Cardiac muscle cell (in vitro differentiated cells and primary cell): Measurements from ENCODE around the gene OS9. TPM values are rescaled to one million over a fixed set of nuclear protein-coding genes. Genes with fewer than 3 reads are reported as not detected.
A peak's percentile ranks its signal among the peaks of the same experiment; 100 is the strongest.

Experiments
- DNase-seq, 2 donors: peaks; one replicate each; pipeline versions ENCODE4 v3.0.0 to v3.0.0-alpha.2; 2010 to 2017; ENCODE audit warnings: low read depth in 1 of 2, low spot score in 1 of 2
- H3K27ac ChIP-seq: fragments of 200-600 bp; sonication (generic); 2 replicates; pipeline ENCODE4 v1.5.1; 2016
- H3K27me3 ChIP-seq: fragments of 200-600 bp; sonication (generic); 2 replicates; pipeline ENCODE4 v1.6.0; 2016; ENCODE audit warnings: control low read depth
- H3K36me3 ChIP-seq: fragments of 200-600 bp; sonication (generic); 2 replicates; pipeline ENCODE4 v1.5.1; 2016; ENCODE audit warnings: control low read depth
- H3K4me1 ChIP-seq: fragments of 200-600 bp; sonication (generic); 2 replicates; pipeline ENCODE4 v1.8.1; 2017; ENCODE audit warnings: low read depth, mild to moderate bottlenecking, mixed run types
- H3K4me3 ChIP-seq: fragments of 200-600 bp; sonication (generic); 2 replicates; pipeline ENCODE4 v1.5.1; 2016; ENCODE audit warnings: mild to moderate bottlenecking
- H3K9me3 ChIP-seq: fragments of 200-600 bp; sonication (generic); 2 replicates; pipeline ENCODE4 v1.5.1; 2017; ENCODE audit warnings: low read depth, mild to moderate bottlenecking, control low read depth
- polyA plus RNA-seq: library from polyadenylated mRNA; unstranded; fragments of >200 nt; fragmentation: Nextera tagmentation; extraction: Ambion mirVana; gene quantifications from 2 replicates; pipeline ENCODE4 v1.2.1, GENCODE V29; 2016
- total RNA-seq: library from RNA; depleted of rRNA; stranded (reverse); fragments of >200 nt; gene quantifications from 2 replicates; pipeline ENCODE4 v1.2.3, GENCODE V29; 2016
- TF ChIP-seq, protein P1 (sequence below): IDR thresholded peaks from 2 replicates; pipeline ENCODE4 v1.5.1; 2012; ENCODE audit warnings: low read depth, mild to moderate bottlenecking, low read length

OS9 gene
- total and polyA plus RNA-seq, 2 experiments from 2014 or later = 134 to 182 TPM

DNA sequence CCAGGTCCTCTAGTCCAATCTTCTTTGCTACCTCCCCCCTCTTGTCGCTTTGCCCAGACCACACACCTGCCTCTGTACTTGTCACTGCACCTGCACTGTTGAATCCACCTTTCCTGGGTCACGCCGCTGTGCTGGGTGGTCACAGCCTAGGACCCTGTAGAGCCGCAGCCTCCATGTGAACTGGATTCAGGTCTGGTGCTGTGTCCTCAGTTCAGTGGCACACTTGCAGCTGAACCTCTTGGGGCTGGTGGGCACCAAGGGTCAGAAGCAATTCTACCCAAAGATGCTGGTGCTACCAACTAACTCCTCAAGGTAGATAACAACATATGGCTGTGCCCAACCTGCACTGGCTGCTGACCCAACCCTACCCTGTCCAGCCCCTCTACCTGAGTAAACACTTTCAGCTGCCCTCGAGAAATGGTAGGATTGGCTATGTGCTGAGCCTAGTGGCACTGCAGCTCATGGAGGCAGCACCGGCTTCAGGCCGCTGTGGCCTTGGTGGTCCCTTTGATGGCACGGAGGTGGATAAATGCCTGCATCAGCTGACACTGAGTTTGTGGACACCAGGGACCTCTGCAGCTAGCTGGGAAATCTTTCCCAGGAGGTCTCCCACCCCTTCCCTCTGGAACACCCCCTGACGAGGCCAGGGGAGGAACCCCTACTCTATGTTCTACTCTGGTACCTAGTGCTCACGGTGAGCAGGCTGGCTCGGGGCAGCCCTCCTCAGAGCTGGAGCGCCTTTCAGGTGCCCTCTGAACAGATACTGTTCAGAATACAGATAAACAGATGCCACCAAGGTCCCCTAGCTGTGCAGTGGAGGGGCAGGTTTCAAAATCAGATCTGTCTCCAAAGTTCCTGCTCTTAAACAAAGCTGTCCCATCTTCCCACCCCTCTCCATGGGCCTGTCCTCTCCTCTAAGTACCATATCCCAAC, 30.3 kb downstream of the OS9 start:
- TF ChIP-seq, protein P1, sequence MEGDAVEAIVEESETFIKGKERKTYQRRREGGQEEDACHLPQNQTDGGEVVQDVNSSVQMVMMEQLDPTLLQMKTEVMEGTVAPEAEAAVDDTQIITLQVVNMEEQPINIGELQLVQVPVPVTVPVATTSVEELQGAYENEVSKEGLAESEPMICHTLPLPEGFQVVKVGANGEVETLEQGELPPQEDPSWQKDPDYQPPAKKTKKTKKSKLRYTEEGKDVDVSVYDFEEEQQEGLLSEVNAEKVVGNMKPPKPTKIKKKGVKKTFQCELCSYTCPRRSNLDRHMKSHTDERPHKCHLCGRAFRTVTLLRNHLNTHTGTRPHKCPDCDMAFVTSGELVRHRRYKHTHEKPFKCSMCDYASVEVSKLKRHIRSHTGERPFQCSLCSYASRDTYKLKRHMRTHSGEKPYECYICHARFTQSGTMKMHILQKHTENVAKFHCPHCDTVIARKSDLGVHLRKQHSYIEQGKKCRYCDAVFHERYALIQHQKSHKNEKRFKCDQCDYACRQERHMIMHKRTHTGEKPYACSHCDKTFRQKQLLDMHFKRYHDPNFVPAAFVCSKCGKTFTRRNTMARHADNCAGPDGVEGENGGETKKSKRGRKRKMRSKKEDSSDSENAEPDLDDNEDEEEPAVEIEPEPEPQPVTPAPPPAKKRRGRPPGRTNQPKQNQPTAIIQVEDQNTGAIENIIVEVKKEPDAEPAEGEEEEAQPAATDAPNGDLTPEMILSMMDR = no peak
- H3K9me3 ChIP-seq = no peaks in the 10 kb centered on the region
- peaks cover 62% of the 10 kb centered on the region for H3K27me3 ChIP-seq
- H3K27ac ChIP-seq = no peak overlapping the region
- H3K4me3 ChIP-seq = no peak overlapping the region
- no peak for DNase-seq
- H3K36me3 ChIP-seq = peaks cover 7% of the 10 kb centered on the region
- peaks cover 4% of the 10 kb centered on the region for H3K4me1 ChIP-seq

DNA sequence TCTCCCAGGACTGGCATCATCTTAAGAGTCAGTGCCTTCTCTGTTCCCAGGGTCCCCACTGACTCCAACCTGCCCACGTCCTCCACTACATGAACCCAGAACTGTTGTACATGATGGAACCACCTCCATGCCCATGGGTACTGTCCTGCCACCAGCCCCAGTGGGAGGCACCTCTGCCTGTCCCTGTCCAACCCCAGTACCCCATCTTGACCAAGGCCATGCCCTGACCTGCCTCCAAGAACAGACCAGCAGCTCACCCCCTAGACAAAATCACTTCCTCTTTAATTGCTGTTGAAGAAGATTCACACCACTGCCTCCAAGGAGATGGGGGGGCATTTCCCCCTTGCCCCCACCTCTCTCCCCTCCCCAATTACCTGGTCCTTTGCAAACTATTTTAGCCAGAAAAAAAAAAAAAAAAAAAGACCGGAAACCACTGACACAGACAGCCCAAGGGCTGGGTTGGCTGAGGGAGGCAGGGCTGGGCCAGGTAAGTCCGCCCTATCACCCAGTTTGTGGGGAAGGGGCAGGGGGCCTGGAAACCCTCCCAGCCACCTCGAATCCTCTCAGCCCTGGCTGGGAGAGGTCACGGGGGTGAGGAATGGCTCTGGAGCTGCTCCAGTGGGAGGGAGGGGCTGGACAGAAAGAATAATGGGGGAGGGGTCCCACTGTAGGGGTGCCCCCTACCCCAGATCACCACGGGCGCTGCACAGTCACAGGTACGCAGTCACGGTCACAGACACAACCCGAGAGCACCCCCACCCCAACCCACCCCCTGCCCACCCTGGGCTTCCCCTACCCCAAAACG, 31.2 kb downstream of the OS9 start:
- no peak overlapping the region for H3K4me3 ChIP-seq
- peaks cover 4% of the 10 kb centered on the region for H3K4me1 ChIP-seq
- no peak for DNase-seq
- no peaks in the 10 kb centered on the region for H3K9me3 ChIP-seq
- TF ChIP-seq, protein P1 = no peak
- H3K27me3 ChIP-seq = peaks cover 71% of the 10 kb centered on the region
- H3K27ac ChIP-seq = no peak overlapping the region
- H3K36me3 ChIP-seq = peaks cover under 1% of the 10 kb centered on the region

DNA sequence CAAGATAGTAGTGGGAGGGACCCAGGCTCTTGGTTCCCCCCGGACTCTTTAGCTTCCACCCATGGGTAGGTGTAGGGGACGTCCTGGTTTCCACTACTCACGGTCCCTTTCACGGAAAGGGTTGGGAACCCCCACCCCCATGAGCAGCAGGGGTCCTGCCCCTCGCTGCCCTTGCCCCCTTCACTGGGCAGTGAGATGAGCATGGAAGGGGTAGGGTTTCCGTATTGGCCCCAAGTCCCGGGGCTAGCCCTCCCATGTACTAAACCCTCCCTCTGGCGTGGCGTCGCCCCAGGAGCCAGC, 31.9 kb downstream of the OS9 start:
- Histone ChIP-seq H3K36me3 (no peaks in the 10 kb centered on the region), H3K9me3 (no peaks in the 10 kb centered on the region), H3K4me1 (peaks cover 4% of the 10 kb centered on the region), H3K4me3 (peak overlapping the region; percentile 20), H3K27ac (no peak overlapping the region), H3K27me3 (peaks cover 77% of the 10 kb centered on the region)
- DNase-seq = no peak
- TF ChIP-seq, protein P1 = no peak

DNA sequence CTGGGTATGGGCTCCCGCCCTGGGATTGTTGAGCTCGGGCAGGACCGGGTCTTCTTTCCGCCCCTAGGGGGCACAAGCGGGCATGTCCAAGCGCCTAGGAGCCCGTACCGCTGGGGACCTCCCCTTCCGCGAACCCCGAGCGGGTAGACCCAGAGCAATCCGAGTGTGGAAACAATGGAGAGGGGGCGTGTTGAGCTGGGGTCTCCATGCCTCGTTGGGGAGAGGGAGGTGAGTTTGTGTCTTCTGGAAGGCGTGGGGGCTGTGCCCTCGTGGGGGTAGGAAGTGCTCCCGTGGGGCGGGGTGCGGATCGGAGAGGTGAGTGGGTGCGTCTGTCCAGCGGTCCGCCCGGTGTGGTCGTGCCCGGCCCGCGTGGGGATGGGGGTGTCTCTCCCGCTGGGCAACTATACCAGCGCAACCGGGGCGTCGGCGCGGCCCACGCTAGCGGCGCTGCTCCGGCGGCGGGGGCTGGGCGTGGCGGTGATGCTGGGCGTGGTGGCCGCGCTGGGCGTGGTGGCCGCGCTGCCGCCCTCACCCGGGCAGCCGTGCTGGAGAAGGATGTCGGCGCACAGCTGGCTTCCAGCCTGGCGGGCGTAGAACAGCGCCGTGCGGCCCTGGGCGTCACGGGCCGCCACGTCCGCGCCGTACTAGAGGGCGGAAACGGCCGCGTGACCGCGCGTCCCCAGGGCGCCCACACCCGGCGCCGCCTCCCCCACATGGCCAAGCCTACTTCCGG, 32.4 kb downstream of the OS9 start:
- TF ChIP-seq, protein P1 = peak; percentile 88
- Histone ChIP-seq H3K4me3 (peak overlapping the region; percentile 20), H3K27me3 (peaks cover 82% of the 10 kb centered on the region), H3K4me1 (peaks cover 4% of the 10 kb centered on the region), H3K27ac (no peak overlapping the region), H3K36me3 (no peaks in the 10 kb centered on the region), H3K9me3 (no peaks in the 10 kb centered on the region)
- DNase-seq = peak; percentile 69 to 87
